Measurements from ENCODE around the gene RAP2B.

DNA sequence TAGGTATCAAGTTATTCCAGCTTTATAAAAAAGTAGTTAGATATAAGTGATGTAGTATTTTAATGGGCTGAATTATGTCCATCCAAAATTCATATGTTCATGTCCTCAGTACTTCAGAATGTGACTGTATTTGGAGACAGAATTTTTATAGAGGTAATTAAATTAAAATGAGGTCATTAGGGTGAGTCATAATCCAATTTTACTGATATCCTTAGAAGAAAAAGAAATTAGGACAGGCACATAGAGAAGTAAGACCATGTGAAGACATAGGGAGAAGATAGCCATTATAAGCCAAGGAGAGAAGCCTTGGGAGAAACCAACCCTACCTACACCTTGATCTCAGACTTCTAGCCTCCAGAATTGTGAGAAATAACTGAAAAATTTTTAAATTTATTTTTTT is 30.3 kb downstream of the RAP2B start:
- TF ChIP-seq, protein P1, sequence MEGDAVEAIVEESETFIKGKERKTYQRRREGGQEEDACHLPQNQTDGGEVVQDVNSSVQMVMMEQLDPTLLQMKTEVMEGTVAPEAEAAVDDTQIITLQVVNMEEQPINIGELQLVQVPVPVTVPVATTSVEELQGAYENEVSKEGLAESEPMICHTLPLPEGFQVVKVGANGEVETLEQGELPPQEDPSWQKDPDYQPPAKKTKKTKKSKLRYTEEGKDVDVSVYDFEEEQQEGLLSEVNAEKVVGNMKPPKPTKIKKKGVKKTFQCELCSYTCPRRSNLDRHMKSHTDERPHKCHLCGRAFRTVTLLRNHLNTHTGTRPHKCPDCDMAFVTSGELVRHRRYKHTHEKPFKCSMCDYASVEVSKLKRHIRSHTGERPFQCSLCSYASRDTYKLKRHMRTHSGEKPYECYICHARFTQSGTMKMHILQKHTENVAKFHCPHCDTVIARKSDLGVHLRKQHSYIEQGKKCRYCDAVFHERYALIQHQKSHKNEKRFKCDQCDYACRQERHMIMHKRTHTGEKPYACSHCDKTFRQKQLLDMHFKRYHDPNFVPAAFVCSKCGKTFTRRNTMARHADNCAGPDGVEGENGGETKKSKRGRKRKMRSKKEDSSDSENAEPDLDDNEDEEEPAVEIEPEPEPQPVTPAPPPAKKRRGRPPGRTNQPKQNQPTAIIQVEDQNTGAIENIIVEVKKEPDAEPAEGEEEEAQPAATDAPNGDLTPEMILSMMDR (IDR thresholded peaks at IDR 0.05; ENCODE audit: low read depth, low read length): no peak
- no peak for TF ChIP-seq POLR2A (IDR thresholded peaks at IDR 0.05; ENCODE audit: extremely low read depth, insufficient read length)
- no peak for TF ChIP-seq MYC (IDR thresholded peaks at IDR 0.05; ENCODE audit: low read depth, low read length)
- TF ChIP-seq, protein P2, sequence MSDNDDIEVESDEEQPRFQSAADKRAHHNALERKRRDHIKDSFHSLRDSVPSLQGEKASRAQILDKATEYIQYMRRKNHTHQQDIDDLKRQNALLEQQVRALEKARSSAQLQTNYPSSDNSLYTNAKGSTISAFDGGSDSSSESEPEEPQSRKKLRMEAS (IDR thresholded peaks at IDR 0.05; ENCODE audit: low read depth, low read length): no peak
